Germinal center (tissue), 1 donor: Measurements from ENCODE around the gene SRP19.
A peak's percentile ranks its signal among the peaks of the same experiment; 100 is the strongest.
"Not testable (repeated sequence)": the region's sequence is repeated elsewhere in the genome, so short reads cannot be mapped to it uniquely, and the experiment has no call there.

Source experiments
- DNase-seq: peaks from one replicate; pipeline ENCODE4 v3.0.0; 2012; ENCODE audit warnings: mixed read lengths, low spot score

The SRP19 gene

GRCh38 chr5:112860929-112861637 lies at the start of gene SRP19:
Gene SRP19, plus strand, starts transcription at chr5:112861287. Its CDS starts 90 bp downstream, at chr5:112861377.
- peak; percentile 96 for DNase-seq

DNA sequence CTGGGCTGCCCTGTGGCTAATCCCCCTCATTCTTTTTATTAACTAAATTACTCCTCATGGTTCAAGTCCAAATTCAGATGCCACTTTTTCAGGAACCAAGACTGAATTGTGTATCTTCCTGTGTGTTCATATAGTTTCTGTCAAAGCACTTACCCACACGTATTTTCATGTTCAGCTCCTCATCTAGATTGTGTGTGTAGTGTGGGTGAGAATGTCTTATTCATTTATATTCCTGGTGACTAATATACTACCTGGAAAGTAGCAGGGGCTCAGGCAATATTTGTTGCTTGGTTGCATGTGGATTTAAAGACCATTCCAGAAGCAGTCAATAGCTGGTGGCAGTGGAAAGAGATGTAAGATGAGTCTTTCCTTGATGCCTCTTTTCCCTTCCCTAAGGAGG lies 48.5 kb upstream of the SRP19 start:
- no peak for DNase-seq

DNA sequence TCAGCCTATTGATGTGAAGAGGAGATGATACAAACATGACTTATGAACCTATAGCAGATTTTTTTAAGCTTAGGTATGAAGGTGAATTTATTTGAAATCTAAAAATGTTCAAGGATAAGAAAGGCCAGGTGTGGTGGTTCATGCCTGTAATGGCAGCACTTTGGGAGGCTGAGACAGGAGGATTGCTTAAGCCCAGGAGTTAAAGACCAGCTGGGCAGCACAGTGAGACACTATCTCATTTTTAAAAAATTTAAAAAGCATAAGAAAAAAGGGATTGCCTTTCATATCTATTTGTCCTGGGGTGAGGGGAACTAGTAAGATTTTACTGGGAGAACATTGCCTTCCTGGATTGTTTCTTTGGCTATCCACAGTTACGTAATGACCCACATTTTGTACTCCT lies 40.8 kb upstream of the SRP19 start:
- no peak for DNase-seq

DNA sequence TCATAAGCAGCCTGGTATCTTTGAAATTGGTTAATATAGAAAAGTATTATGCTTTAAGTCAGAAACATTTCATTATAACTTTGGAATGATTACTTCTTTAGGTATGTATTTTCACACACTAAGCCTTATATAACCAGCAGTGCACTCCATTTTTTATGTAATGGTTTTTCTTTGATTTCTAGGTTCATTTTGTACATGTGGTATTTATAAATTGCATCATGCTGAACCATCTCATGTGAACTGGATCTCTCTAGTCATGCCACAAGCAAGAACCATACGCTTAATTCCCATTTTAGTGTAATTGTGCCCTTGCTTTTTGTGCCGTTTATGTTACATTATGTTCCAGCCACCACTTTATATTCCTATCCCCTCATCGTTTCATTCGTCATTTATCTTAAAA lies 38.6 kb upstream of the SRP19 start:
- DNase-seq = no peak

GRCh38 chr5:112823181-112823580 lies 37.9 kb upstream of the SRP19 start:
- DNase-seq = no peak

GRCh38 chr5:112823656-112824055 lies 37.4 kb upstream of the SRP19 start:
- no peak for DNase-seq

GRCh38 chr5:112824197-112824596 lies 36.9 kb upstream of the SRP19 start:
- DNase-seq = no peak

GRCh38 chr5:112830378-112830777 lies 30.7 kb upstream of the SRP19 start:
- no peak for DNase-seq

- DNase-seq = no peak
Observed at GRCh38 chr5:112833971-112834370, 27.1 kb upstream of the SRP19 start.

- DNase-seq = no peak
Observed at GRCh38 chr5:112844489-112844888, 16.6 kb upstream of the SRP19 start.

- DNase-seq = no peak
Observed at GRCh38 chr5:112846556-112846955, 14.5 kb upstream of the SRP19 start.

DNA sequence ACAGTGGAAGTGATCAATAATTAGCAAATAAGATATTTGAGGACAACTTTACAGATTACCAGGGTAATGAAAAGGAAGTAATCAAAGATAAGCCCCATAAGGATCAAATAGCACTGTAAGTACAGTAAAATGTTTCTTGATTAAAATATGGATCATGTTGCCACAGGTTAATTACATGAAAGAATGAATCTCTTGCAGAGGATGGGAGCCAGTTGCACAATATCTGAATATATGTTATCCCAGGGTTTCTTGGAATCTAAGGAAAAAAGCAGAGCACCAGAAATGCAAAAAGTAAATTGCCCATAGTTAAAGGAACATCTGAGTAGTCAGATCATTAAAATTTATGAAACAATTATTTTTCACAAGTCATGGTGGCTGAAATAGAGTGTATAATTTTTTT lies 13.8 kb upstream of the SRP19 start:
- DNase-seq = no peak

DNA sequence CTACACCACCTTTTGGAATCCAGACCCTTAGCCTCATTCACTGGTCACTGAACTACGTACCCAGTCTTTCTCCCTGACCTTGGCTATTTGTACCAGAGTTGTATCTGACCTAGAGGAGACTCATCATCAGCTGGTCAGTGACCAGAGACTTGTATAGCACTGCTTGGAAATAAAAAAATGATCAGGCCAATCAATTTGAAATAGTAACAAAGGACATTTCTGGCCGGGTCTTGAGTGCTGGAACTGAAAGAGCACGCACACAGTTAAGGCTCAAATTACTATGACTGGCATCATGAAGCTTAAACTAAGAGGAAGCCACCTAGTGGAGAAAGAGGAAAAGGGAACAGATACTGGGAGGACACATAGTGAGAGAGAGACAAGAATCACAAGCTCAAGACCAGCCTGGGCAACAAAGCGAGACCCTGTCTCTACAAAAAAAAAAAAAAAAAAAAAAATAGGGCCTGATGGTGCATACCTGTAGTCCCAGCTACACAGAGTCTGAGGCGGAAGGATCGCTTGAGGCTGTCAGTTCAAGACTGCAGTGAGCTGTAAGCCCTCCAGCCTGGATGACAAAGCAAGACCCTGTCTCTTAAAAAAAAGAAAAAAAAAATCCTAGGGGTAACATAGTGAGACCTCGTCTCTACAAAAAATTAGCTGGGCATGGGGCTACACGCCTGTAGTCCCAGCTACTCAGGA lies 12.8 kb upstream of the SRP19 start:
- peak; percentile 48 for DNase-seq

- no peak for DNase-seq
Observed at GRCh38 chr5:112849912-112850311, 11.2 kb upstream of the SRP19 start.

- no peak for DNase-seq
Observed at GRCh38 chr5:112854651-112855050, 6.4 kb upstream of the SRP19 start.

DNA sequence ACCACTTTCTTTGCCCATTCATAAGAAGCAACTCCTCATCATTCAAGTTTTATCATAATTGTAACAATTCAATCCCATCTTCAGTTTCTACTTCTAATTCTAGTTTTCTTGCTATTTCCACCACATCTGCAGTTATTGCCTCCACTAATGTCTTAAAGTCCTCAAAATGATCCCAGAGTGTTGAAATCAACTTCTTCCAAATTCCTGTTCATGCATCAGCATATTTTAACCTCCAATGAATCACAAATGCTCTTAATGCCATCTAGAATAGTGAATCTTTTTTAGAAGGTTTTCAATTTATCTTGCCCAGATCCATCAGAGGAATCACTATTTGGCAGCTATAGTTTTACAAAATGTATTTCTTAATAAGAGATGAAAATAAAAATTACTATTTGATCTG lies 3.2 kb upstream of the SRP19 start:
- no peak for DNase-seq

GRCh38 chr5:112860571-112860928 lies 537 bp upstream of the SRP19 start:
- not testable (repeated sequence) for DNase-seq

- DNase-seq = no peak
Observed at GRCh38 chr5:112861638-112861985, 525 bp downstream of the SRP19 start.

- no peak for DNase-seq
Observed at GRCh38 chr5:112862085-112862484, 998 bp downstream of the SRP19 start.

DNA sequence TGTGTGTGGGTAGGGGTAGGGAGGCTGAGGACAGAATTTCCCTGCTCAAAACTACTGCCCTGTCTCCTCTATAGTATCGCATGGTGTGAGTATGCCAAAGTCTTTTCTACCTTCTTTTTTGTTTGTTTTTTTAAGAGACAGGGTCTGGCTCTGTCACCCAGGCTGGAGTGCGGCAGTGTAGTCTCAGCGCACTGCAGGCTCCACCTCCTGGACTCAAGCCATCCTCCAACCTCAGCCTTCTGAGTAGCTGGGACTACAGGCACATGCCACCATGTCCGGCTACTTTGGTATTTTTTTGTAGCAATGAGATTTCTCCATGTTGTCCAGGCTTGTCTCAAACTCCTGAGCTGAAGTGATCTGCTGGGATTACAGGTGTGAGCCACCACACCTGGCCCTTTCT lies 2.5 kb downstream of the SRP19 start:
- no peak for DNase-seq

GRCh38 chr5:112865128-112865527 lies 4.0 kb downstream of the SRP19 start:
- no peak for DNase-seq

- no peak for DNase-seq
Observed at GRCh38 chr5:112866739-112867138, 5.7 kb downstream of the SRP19 start.

DNA sequence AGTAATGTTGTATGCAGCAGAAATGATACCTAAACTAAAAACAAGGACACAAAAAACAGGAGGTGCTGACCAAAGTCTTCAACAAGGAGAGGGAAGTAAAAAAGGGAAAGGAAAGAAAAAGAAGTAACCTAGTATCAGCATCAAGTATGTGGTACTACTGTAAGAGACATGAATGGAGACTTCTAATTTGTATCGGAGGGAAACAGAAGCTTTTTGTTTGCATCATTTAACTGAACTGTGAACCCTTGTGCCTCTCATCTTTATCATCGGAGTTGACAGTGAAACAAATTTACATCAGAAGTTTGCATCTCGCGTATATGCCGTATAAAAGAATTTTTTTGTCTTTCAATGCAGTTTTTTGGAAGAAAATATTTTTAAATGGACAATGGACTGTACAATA lies 6.3 kb downstream of the SRP19 start:
- no peak for DNase-seq

DNA sequence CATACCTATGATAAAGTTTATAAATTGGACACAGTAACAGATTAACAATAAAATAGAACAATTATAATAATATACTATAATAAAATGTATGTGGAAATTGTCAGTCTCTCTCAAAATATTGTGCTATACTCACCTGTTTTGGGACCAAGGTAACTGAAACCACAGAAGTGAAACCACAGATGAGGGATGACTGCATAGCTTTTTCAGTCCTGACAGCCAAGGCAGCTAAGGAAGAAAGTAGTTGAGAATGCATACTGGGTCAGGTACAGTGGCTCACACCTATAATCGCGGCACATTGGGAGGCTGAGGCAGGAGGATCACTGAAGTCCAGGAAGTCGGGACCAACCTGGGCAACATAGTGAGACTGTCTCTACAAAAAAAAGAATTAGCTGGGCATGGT lies 8.9 kb downstream of the SRP19 start:
- no peak for DNase-seq
